HG03442 (cell line): Measurements from ENCODE around the gene TTLL8.
"Not testable (repeated sequence)": the region's sequence is repeated elsewhere in the genome, so short reads cannot be mapped to it uniquely, and the experiment has no call there.

Source experiments
- ATAC-seq: cut with Tn5 transposase; IDR thresholded peaks from one replicate; pipeline ENCODE4 v1.9.1; 2021; ENCODE audit warnings: mild to moderate bottlenecking, moderate library complexity; ENCODE audit not compliant: unreplicated experiment

TTLL8 gene

DNA sequence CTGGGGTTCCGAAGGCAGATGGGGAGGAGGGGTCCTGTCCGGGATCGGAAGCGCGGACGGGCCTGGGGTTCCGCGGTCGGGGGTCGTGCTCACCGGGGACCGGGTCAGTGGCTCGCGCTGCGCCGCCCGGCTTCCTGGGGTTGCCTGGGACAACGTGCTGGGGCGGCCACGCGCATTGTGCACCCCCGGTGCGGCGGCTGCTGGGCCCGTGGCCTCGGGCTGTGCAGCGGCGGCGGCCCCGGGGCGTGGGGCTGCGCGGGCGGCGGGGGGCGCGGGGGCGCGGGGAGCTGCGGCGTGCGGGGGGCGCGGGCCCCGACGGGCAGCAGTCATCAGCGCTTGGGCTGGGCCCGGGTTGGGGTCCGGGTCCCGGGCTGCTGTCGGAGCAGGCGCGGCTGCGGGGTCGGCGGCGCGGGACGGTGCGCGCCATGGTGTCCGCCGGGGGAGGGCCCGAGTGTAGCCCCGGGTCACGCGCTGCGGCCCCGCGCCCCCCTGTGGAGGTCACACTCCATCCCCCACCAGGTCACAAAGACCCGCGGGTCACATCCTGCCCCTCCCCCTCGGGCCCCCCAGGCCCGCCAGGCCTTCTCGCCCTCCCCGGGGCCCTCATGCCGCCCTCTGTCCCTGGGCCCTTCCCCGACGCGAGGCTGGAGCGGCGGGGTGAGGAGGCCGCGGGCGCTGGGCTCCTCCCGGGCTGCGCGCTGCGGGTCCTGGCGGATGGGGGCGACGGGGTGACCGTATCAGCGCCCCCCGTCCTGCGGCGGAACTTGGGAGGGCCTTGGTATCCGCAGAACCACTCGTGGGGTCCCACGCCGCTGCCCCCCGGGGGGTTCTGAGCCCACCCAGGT is at the start of gene TTLL8:
Gene TTLL8, minus strand, starts transcription at position 238 of the 845 bp plus-strand sequence.
- no peak for ATAC-seq

DNA sequence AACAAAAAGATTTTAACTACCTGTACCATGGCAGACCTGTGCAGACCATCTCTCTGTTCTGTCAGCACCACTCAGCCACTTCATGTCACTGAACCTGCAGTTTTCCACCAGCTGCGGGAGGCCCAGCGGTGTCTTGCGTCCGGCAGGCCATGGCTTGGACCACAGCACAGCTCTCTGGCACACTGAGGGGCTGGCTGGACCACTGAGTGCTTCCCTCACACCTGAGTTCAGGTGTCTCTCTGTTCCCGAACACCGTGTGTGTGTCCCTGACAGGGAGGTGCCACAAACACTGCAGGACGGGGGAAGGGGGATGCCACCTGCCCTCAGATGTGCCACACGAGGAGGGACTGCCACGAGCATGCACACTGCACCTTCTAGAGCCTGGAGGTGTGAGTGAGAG is 49.4 kb upstream of the TTLL8 start:
- ATAC-seq = no peak

DNA sequence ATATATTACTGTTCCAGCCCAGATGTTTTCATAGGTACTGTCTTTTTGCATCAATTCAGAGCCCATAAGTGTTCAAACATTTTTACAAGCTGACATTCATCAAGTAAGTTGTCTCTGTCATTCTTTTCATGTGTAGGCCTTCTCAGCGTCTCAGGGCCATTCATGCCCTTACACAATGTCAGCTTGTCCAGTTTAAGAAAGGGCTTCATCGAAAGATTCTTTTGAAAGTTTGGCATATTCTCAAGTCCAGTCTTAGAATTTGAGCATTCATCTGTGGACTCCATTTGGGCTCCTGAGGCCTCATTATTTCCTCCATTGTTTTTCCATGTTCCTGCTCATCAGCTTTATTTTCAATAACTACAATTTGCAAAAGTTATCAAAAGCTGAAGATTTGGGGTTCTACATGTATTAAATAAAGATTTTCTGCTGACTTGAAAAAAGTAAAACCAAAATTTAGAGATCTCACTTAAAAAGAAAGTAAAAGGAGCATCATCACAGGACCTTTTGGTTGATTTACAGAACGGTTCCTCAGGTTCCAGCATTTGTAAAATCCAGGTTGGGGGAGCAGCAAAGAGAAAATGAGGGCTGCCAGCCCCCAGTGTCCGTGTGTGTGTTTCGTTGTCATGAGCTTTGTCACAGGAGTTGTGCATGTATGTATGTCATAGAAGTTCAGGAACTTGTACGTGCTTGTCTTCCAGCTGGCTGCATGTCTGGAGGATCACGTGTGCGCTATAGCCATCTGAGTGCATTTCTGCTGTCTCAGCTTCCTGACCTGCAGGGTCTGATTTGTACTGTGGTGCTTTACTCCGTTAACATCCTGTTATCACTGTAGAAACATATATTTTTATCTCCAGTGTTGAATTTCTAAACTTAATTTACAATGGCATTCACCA is 47.4 kb upstream of the TTLL8 start:
- ATAC-seq = no peak

DNA sequence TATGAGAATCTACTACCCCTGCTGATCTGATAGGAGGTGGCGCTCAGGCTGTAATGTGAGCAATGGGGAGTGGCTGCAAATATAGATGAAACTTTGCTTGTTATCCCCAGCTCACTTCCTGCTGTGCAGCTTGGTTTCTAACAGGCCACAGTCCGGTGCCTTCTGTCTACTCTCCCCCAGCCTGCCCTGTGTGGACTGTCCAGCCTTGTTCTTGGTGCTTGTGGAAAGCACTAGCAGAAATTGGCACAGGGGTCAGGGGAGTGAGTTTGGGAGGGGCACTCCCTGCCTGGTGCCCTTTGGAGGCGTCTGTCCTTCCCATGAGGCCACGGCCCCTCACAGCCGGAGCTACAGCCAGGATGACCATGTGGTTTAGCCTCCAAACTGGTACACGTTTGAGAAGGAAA is 46.0 kb upstream of the TTLL8 start:
- ATAC-seq = no peak

DNA sequence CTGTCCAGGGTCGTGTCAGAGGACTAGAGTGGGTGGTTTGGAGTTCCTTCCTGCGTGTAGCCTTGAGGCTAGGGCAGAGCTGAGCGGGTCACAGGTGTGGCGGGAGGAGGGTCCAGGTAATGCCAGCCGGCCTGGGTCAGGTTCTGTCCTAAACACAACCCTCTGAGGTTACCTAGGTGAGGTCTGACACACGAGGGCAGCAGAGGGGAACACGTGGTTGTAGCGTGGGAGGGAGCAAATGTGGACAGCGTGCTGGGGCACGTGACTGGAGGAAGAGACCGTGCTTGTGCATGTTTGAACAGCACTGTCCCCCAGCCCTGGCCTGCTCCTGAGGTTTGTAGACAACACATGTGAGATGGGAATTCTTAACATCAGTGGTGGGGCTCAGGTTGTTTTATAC is 44.8 kb upstream of the TTLL8 start:
- ATAC-seq = no peak

DNA sequence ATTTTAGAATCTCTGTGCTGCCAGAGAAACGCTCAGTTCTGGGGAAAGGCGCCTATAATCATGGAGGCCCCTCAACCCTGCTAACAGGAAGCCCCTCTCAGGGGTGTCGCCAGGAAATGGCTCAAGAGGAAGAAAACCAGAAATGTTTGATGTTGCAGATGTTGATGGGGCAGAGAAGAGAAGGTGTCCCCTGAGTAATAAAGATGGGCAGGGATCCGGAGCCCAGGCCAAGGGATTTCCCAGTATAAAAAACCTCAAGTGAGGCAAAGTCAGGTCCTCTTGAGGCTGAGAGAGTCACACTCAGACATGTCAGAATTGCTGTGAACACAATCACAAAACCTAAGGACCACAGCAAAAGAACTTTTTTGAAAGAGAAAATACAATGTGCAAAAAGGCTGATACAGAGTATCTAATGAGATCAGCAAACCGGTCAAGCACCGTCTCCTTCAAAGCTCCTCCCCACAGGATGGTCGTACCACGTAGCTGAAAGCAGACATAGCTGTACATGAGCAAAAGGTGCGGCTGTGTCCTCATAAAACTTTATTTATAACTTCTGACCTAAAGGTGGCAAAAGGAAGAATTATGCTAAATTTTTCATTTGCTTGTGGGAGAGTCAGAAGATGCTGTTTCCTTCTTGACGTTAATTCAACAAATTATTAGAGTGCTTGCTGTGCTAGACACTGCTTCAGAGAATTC is 43.9 kb upstream of the TTLL8 start:
- no peak for ATAC-seq

DNA sequence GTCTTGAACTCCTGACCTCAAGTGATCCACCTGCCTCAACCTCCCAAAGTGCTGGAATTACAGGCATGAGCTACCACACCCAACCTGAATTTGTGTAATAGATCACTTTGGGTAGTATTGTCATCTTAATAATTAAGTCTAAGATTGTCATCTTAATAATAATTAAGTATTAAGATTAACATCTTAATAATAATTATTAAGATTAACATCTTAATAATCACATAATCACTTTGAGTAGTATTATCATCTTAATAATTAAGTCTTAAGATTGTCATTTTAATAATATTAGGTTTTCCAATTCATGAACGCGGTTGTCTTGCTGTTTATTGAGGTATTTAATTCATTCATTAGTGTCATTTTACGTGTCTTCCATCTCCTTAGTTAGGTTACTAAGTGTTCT is 40.0 kb upstream of the TTLL8 start:
- no peak for ATAC-seq

DNA sequence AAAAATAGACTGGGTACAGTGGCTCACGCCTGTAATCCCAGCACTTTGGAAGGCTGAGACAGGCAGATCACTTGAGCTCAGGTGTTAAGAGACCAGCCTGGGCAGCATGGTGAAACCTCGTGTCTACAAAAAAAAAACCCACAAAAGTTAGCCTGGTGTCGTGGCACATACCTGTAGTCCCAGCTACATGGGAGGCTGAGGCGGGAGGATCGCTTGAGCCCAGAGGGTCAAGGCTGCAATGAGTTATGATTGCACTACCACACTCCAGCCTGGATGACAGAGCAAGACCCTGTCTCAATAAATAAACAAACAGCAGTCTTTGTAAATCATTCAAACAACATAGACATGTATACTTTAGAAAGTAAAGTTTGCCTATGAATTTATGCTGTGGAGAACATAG is 34.2 kb upstream of the TTLL8 start:
- no peak for ATAC-seq

DNA sequence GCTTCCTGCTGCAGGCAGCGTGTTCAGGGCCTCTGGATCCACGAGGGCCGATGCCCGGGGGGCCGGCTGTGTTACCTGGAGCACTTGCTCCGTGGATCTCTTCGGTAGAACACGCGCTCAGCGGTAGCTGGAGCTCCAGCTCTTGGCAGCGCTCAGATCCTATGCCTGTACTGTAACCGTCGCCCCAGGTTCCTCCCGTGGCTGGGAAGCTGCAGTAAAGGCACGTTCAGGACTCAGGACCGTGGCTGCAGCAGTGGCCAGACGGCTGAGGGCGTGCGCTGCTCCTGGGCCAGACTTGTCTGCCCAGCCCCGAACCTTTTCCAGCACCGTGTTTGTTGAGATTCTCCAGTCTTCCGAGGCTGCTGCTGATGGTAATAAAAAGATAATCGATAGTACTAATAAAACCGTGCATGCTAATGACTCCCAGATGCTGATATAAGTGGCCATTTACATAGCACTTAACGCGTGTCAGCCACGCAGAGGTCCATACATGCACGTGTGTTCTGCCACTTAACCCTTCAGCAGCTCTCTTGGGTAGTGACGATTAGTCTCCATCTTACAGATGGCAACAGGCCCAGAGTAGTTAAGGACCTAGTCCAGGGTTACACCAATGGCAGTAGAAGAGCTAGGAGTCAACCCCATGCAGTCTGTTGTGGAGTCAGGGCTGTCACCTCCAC is 33.1 kb upstream of the TTLL8 start:
- ATAC-seq = no peak

DNA sequence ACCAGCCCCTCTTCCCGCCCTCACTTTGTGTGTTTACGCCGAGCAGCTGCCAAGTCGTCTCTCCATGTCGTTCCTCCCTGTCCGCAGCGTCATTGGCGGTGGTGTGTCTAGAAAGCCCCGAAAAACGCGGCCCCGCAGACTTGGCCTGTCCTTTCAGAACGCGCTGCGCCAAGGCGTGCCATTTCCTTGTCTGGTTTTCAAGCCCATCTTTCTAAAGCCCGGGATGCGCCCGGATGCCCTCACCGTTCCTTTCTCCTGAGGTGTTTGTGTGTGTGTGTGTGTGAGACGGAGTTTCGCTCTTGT is 32.3 kb upstream of the TTLL8 start:
- no peak for ATAC-seq

DNA sequence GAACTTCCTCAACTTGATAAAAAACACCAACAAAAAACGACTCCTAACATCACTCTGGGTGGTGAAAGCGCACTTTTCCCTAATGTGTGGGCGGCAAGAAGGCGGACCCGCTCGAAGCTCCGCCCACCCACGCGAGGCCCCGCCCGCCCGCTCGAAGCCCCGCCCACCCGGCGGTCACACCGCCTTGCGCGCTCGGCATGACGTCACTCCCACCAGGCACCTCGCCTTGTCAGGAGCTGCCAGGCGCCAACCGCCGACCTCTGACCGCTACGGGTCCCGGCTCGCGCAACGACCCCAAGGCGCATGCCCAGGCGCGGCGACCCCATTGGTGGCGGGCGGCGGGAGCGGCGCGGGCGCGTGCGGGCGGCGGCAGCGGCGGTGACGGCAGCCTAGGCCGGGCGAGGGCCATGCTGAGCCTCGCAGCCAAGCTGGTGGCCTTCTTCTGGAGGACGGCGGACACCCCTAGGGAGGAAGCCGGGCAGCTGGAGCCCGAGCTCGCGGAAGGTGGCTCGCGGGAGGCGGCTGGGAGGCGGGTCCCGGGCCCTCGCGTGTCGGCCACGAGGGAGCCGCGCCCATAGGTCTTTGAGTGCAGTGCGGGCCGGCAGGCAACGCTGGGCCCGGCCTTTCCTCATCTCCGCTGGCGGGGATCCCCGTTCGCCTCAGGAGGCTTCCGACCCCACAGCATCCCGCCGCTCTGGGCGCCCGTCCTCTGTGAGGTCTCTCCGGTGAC is 31.7 kb upstream of the TTLL8 start, which contains the start of gene MOV10L1:
Gene MOV10L1, plus strand, starts transcription at position 325 of the 730 bp plus-strand sequence. Its CDS starts 83 bp downstream, at position 408.
- no peak for ATAC-seq

DNA sequence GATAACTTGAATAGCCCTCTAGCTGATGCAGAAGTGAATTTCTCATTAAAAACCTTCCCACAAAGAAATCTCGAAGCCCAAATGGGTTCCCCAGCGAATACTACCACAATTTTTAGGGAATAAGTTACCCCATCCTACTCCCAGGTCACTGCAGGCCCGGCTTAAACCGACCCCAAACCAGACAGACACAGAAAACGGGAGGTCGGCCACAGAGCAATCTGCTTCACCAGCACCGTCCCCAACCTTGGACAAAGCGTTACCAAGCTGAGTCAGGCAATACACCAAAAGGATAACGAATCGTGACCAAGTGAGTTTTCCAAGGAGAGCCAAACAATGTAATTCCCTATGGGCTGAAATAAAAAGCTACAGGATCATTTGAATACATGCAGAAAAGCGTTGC is 31.1 kb upstream of the TTLL8 start:
- no peak for ATAC-seq

DNA sequence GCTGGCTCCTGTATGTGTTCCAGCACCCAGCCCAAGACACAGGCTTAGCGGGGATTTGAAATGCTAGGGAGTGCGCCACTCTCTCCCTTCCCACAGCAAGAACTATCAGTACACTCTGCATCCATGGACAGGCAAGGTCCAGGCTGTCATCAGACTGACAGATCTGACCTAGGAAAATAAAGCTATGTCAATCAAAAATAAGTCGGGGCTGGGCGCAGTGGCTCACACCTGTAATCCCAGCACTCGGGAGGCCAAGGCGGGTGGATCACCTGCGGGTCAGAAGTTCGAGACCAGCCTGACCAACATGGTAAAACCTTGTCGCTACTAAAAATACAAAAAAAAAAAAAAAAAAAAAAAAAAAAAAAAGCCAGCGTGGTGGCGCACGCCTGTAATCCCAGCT is 30.0 kb upstream of the TTLL8 start:
- ATAC-seq = no peak

DNA sequence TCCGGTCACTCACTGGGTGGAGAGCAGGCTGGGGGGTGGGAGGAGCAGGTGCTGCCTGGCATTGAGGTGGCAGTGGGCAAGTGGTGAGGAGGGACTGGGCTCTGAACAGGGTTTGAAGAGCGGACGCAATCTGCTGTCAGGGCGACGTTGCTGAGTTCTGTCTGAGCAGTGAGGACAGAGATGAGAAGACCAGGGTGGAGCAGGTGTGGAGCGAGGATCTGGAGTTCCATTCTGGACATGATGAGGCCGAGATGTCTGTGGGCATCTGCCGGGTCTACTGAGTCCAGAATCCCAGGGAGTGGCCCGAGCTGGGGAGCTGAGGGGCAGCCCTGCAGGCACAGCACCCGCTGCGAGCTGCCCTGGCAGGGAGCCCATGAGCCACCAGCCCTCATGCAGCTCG is 29.5 kb upstream of the TTLL8 start:
- ATAC-seq = no peak

DNA sequence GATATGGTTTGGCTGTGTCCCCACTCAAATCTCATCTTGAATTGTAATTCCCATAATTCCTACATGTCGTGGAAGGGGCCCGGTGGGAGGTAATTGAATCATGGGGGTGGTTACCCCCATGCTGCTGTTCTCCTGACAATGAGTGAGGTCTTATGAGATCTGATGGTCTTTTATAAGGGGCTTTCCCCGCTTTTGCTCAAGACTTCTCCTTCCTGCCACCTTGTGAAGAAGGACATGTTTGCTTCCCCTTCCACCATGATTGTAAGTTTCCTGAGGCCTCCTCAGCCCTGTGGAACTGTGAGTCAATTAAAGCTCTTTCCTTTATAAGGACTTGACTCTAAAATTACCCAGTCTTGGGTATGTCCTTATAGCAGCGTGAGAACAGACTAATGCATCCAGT is 28.9 kb upstream of the TTLL8 start:
- ATAC-seq = not testable (repeated sequence)

DNA sequence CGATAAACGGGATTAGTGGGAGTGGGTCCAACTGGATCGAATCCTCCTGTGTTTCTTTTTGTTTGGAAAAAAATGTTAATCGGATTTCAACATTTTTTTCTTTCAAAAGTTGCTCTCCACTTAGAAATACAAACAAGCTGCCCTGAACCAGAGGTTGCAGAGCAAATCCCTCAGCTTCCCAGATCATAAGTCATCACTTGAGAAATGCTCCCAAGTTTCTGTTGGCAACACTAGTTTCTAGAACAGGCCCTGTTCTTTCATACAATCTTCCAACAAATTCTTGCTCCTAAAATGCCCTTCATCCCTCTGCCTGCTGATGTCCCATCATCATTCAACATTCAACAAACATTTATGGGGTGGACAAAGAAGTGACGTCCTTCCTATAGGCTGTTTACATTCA is 28.4 kb upstream of the TTLL8 start:
- ATAC-seq = no peak

DNA sequence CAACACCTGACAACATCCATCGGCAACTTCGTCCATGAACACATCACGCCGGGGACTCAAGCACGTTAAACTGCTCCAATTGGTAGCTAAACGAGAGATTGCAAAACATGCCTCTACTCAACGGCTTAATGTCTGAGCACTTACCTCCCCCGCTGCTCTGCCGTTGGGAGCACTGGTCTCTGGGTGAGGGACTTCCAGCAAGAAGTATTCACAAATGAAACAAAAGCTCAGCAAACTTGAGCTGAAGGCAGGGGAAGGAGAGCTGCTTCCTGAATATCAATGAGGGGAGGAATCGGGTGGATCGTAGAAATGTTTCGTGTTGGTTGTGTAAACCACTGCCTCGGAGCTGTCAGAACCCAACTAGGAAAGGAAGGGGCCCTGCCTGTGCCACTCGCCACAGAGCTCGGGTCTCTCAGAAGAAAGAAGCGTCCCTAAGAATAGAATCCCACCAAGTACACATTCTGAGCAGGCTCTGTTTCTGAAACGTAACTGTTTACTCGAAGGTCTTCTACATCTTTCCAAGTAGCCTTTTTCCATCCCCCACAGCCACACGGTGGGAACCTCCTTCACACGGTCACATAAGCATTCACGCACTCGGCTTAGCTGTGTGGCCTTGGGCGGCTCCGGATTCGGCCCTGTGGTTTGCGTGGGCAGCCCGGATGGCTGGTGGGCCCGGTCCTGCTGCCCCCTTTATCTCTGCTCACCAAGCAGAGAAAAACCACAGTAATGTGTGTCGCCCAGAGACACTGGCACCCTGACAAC is 27.3 kb upstream of the TTLL8 start, which contains the start of gene MLC1:
Gene MLC1, minus strand, starts transcription at position 216 of the 762 bp plus-strand sequence. CDS start 524 bp downstream, outside the sequence.
- ATAC-seq = no peak

DNA sequence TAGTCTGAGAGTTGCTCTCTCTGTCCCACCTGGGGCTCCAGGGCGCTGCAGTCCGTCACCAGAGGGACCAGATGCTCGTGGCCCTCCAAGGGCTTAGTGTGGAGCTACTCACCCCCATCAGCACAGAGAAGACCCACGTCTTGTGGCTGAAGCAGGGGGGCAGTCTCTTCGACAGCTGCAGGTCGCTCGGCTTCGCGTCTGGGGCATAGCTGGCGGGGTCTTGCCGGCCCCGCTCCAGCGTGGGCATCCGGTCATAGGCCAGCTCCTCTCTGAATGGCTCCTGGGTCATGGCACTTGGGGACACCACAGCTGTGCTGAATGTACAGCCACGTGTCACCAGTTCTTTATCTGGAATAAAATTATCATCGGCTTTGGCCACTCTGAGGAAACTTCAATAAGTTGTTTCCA is 26.5 kb upstream of the TTLL8 start:
- ATAC-seq = no peak

DNA sequence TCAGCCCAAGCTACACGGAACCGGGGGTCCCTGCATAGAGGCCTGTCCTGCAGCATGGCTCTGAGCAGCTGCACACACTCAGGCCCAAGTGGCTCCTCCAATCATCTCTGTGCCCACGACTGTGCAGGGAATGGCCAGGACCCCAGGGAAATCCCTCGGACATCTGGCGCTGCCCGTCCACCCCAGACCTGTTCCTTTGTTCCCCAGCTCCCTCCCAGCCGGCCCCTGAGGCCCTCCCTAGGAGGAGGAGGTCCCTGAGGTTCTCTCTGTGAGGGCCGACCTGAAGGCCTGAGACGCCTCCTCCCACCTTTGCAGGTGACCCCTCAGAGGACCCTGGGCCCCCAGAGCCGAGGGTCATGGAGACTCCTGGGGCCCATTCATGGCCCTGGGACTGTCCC is 26.0 kb upstream of the TTLL8 start:
- ATAC-seq = no peak
